GM18909 (cell line): ENCODE measurements around the gene CERK.

ENCODE experiments used
- ATAC-seq: cut with Tn5 transposase; IDR thresholded peaks from one replicate; pipeline ENCODE4 v1.9.1; 2021; ENCODE audit warnings: mild to moderate bottlenecking; ENCODE audit not compliant: unreplicated experiment, poor library complexity

CERK gene

GRCh38 chr22:46682011-46682731 is 55.9 kb downstream of the CERK start:
- ATAC-seq, result no peak

- no peak for ATAC-seq
Measured at GRCh38 chr22:46681010-46681409, 57.0 kb downstream of the CERK start.

GRCh38 chr22:46679706-46680269 is 58.3 kb downstream of the CERK start:
- ATAC-seq, result no peak

- ATAC-seq, result no peak
Measured at GRCh38 chr22:46678785-46679700, 59.0 kb downstream of the CERK start.

- no peak for ATAC-seq
Measured at GRCh38 chr22:46678003-46678657, 59.9 kb downstream of the CERK start.

- no peak for ATAC-seq
Measured at GRCh38 chr22:46677323-46678002, 60.6 kb downstream of the CERK start.

- ATAC-seq, result no peak
Measured at GRCh38 chr22:46676881-46677280, 61.2 kb downstream of the CERK start.

- ATAC-seq, result no peak
Measured at GRCh38 chr22:46676479-46676878, 61.6 kb downstream of the CERK start.

GRCh38 chr22:46675938-46676337 is 62.1 kb downstream of the CERK start:
- no peak for ATAC-seq

GRCh38 chr22:46675479-46675878 is 62.6 kb downstream of the CERK start:
- ATAC-seq, result no peak

- ATAC-seq, result no peak
Measured at GRCh38 chr22:46674906-46675305, 63.1 kb downstream of the CERK start.

- ATAC-seq, result no peak
Measured at GRCh38 chr22:46674367-46674781, 63.7 kb downstream of the CERK start.

GRCh38 chr22:46673662-46674236 is 64.3 kb downstream of the CERK start:
- no peak for ATAC-seq

- no peak for ATAC-seq
Measured at GRCh38 chr22:46673205-46673604, 64.8 kb downstream of the CERK start.

- ATAC-seq, result no peak
Measured at GRCh38 chr22:46672731-46673130, 65.3 kb downstream of the CERK start.

- no peak for ATAC-seq
Measured at GRCh38 chr22:46671824-46672432, 66.1 kb downstream of the CERK start.

GRCh38 chr22:46669201-46669600 is 68.9 kb downstream of the CERK start:
- ATAC-seq, result no peak

GRCh38 chr22:46668116-46668515 is 69.9 kb downstream of the CERK start:
- no peak for ATAC-seq

- no peak for ATAC-seq
Measured at GRCh38 chr22:46667245-46667623, 70.8 kb downstream of the CERK start.
